HG02870 (cell line): ENCODE results near the gene SAFB2.
A peak's percentile ranks its signal among the peaks of the same experiment; 100 is the strongest.

ENCODE experiments used
- ATAC-seq: cut with Tn5 transposase; IDR thresholded peaks from one replicate; pipeline ENCODE4 v1.9.1; 2021; ENCODE audit warnings: mild to moderate bottlenecking, moderate library complexity; ENCODE audit not compliant: unreplicated experiment

Gene SAFB2

DNA sequence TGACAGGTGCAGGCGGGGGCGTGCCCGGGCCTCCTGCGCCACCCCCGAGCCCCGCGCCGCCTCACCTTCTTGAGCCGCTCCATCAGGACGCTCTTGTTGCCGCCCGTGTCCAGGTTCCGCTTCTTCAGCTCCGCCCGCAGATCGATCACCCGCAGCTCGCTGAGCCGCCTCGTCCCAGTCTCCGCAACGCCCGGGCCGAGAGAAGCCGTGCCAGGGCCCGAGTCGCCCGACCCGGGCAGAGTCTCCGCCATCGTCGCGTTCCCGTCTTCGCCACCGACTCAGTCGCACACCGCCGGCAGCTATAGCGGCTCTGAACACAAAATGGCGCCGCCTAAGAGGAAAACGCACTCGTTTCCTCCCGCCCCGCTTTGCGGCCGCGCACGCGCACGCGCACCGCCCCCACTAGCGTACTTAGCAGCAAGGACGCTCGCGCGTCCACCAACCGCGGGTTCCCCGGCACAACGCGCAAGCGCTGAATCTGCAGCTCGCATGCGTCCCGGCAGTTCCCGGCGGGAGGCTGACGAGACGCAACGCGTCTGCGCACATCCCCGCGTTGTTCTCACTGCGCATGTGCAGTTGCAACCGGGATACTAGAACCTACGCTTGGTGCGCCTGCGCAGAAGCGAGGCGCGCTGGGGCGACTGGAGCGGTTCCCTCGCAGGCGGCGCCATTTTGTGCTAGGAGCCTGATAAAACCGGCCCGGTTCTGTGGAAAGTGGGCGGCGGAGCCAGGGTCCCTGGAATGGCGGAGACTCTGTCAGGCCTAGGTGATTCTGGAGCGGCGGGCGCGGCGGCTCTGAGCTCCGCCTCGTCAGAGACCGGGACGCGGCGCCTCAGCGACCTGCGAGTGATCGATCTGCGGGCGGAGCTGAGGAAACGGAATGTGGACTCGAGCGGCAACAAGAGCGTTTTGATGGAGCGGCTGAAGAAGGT lies at the start of gene SAFB2, which contains the start of gene SAFB:
SAFB2 (minus strand) TSS at position 312 of the 932 bp plus-strand sequence; CDS start at position 251, 61 bp downstream.
SAFB (plus strand) TSS at position 619 of the 932 bp plus-strand sequence; CDS start at position 742, 123 bp downstream.
- peak; percentile 87 for ATAC-seq

GRCh38 chr19:5671600-5671999 lies 49.0 kb upstream of the SAFB2 start:
- ATAC-seq: no peak

GRCh38 chr19:5669212-5669611 lies 46.6 kb upstream of the SAFB2 start:
- ATAC-seq: no peak

GRCh38 chr19:5667751-5668271 lies 45.2 kb upstream of the SAFB2 start:
- no peak for ATAC-seq

- ATAC-seq: no peak
Observed at GRCh38 chr19:5666921-5667610, 44.5 kb upstream of the SAFB2 start.

DNA sequence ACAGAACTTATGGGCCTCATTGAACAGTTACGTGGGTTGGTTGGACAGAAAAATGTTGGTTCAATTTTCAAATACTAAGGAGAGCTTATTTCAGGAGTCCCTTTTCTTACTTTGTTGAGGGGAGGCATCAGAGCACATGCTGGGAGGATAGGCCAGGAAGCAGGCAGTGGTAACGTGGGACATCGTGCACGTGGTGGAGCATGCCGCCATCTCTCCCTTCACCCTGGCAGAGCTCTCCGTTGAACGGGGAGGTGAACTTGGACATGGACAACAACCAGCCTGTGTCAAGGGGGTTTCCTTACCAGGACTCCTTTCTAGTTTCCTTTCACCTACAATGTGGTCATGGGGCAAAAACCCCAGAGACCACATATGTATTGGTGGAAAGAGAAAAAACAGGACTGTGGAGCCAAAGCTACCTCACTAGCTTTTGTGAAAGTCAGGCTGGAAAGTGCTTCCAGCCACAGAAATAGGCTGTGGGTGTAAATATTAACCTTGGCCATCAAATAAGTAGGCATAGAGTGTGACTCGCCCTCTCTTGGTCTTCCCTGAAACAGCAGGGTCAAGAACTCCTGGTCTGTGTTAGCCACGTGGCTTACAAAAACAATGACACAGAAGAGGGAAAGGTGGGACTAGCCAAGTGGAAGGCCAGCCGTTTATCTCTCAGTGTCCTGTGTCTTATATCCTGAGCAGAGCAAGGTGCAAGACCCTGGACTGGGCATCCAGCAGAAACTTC lies 43.4 kb upstream of the SAFB2 start:
- ATAC-seq: no peak

- no peak for ATAC-seq
Observed at GRCh38 chr19:5664515-5664914, 41.9 kb upstream of the SAFB2 start.

GRCh38 chr19:5663904-5664303 lies 41.3 kb upstream of the SAFB2 start:
- ATAC-seq: no peak

- no peak for ATAC-seq
Observed at GRCh38 chr19:5661483-5661882, 38.9 kb upstream of the SAFB2 start.

- ATAC-seq: no peak
Observed at GRCh38 chr19:5655412-5655811, 32.8 kb upstream of the SAFB2 start.

DNA sequence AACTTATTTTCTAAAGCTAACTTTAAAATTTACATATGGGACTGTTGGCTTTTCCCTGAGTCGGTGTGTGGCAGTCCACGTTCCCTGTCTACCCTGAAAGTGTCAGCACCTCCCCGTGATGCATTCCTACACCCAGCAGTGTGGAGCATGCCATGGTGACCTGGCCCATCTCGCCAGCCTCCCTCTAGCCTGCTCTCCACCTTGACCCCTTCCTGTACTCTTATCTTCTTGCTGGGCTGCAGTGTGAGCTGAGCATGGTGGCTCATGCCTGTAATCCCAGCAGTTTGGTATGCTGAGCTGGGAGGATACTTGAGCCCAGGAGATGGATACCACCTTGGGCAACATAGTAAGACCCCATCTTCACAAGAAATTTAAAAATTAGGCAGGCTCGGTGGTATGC lies 32.4 kb upstream of the SAFB2 start:
- no peak for ATAC-seq

DNA sequence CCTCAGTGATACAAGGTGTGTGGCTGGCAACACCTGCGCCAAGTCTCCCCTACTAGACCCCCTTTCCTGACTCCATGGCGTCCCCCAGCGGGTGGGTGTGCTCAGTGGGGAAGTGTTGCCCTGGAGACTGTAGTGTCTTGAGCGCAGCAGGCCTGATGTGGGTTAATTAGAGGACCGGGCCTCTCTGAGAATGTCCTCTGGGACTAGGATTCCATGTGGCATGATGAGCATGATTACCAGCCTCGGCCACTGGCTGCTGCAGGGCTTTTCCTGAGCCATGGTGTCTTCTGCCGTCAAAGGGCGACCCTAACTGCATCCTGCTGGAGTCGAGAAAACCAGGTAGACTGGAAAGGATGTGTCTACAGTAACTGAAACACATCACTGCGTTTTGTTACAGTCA lies 29.7 kb upstream of the SAFB2 start:
- no peak for ATAC-seq

GRCh38 chr19:5651361-5651760 lies 28.8 kb upstream of the SAFB2 start:
- ATAC-seq: no peak

GRCh38 chr19:5648464-5648863 lies 25.9 kb upstream of the SAFB2 start:
- no peak for ATAC-seq

- ATAC-seq: no peak
Observed at GRCh38 chr19:5646703-5647102, 24.1 kb upstream of the SAFB2 start.

GRCh38 chr19:5645409-5645808 lies 22.8 kb upstream of the SAFB2 start:
- no peak for ATAC-seq

GRCh38 chr19:5644037-5644436 lies 21.5 kb upstream of the SAFB2 start:
- ATAC-seq: no peak

DNA sequence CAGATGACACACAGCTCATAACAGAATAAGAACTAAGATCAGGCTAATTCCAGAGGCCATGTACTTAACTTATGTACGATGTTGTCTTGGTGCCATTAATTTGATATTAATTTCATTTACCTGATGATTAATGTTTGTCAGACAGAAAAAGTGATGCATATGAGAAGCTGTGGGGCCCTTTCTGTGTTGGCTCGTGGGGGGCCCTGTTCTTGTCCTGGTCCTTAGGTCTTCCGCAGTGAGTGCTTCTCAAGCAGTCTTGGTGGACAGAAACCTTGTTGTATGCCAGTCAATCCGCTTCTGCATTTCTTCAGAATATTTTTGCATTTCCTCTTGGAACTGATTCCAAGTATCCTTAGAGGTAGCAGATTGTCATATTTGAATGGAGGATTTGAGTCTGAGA lies 20.5 kb upstream of the SAFB2 start:
- ATAC-seq: no peak

DNA sequence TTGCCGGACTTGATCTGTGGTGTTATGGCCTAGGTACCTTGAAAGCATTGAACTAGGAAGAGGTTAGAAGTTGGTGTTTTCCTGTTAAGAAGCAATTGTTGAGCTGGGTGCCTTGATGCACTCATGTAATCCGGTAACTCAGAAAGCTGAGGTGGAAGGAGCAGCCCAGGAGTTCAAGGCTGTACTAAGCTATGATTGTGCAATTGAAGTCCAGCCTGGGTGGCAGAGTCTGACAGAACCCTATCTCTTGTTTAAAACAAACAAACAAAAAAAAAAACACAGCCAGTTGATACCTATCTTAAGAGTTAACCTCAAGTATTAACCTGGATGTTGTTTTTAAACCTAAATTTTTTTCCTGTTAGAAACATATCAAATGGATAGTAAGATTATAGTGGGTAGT lies 19.6 kb upstream of the SAFB2 start:
- no peak for ATAC-seq

GRCh38 chr19:5641171-5641570 lies 18.6 kb upstream of the SAFB2 start:
- ATAC-seq: no peak

DNA sequence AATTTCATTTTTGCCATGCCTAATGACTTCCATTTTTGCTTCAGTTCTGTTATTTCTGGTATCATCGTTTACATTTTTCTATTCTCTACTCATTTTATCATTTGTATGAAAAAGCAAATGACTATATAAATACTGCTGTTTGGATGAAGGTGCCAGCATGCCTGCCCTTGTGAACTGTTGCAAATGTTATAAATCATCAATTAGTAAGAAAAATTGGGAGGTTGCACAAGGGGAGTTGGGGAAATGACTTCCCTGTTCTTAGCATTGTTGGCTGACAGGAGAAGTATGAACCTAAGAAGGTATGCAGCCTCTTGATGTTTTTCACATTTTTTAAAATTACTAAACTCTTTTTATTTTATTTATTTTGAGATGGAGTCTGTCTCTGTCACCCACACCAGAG lies 15.4 kb upstream of the SAFB2 start:
- ATAC-seq: no peak
